Epithelial cell of alveolus of lung (primary cell): ENCODE data around the gene ACACA. TPM values are rescaled to one million over a fixed set of nuclear protein-coding genes. Genes with fewer than 3 reads are reported as not detected.

ENCODE experiments used
- total RNA-seq: library from RNA; depleted of rRNA; stranded (reverse); fragments of >200 nt; gene quantifications from 2 replicates; pipeline ENCODE4 v1.2.1, GENCODE V29; 2015

Gene ACACA
- total RNA-seq, result 25.8 and 50.9 TPM in 2 replicates

DNA sequence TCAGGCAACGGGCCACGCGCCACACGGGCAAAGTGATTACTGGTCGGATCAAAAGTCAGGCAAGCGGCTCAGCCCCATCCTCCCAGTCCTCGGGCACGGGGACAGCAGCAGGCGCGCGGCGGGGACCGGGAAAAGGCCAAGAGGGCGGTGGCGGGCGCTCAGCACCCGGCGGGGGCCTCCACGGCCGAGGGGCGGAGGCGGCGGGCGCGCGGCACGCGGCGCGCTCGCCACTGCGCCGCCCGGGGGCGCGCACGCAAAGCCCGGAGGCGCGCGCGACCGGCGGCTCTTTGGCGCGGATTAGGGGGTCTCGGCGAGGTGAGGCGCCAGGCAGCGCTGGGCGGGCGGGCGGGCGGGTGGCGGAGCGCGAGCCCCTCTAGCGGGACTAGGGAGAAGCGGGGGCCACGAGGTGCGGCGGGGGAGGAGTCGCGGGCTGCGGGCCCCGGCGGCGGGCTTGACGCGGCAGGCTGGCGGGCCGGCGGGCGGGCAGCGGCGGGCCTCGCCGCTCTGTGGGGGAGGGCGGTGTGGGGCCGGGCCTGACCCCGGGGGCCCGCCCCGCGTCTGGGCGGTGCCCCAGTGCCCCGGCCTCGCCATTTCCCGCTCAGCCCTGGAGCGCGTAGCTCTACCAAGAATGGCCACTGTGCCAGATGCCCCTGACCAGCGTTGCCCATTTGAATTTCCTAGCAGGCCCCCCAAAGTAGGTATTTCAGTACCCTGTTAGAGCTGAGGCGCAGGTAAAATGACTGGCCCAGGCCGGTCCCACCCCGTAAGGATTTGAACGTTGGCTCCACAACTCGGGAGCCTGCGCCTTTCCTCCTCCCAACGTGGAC lies at the start of gene ACACA, which contains the start of gene TADA2A:
TSS of gene ACACA (minus strand) at position 202 of the 827 bp plus-strand sequence. CDS start 537 bp downstream, outside the sequence.
TSS of gene TADA2A (plus strand) at position 252 of the 827 bp plus-strand sequence. CDS start 4,480 bp downstream, outside the sequence.

DNA sequence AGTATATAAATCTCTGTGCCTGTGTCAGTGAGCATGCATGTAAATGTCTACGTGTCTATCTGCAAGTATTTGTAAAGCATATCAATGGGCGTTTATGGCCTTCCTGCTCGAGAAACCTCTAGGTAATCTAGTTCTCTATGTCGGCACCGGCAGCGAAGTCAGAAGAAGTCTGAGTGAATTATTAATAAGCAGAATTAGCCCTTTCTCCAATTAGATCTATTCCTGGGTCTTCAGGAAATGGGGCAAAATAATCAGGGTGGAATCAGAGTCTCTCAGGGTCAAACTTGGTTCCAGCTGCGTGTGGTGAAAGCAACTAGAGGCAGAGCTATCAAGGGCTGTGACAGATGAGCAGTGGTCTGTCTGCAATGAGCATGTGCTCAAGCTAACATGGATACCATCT lies 30.9 kb downstream of the ACACA start, which contains the start of gene C17orf78:
TSS of gene C17orf78 (plus strand) at position 280 of the 400 bp plus-strand sequence. CDS start at position 388, 108 bp downstream.

Other genes with a start within 250 kb of the ACACA start
- gene C17orf78, start 30.9 kb downstream of the ACACA start, total RNA-seq, result not detected in 2 replicates
- 6.5 and 31.5 TPM in 2 replicates for gene TADA2A, start 50 bp upstream of the ACACA start, total RNA-seq
- 34.0 and 48.9 TPM in 2 replicates for gene DUSP14, start 83.1 kb upstream of the ACACA start, total RNA-seq
- gene SYNRG, start 202.6 kb upstream of the ACACA start, total RNA-seq, result 12.3 and 17.6 TPM in 2 replicates
- 17.1 and 18.0 TPM in 2 replicates for gene DDX52, start 236.6 kb upstream of the ACACA start, total RNA-seq